ENCODE measurements around the gene MSMP.

DNA sequence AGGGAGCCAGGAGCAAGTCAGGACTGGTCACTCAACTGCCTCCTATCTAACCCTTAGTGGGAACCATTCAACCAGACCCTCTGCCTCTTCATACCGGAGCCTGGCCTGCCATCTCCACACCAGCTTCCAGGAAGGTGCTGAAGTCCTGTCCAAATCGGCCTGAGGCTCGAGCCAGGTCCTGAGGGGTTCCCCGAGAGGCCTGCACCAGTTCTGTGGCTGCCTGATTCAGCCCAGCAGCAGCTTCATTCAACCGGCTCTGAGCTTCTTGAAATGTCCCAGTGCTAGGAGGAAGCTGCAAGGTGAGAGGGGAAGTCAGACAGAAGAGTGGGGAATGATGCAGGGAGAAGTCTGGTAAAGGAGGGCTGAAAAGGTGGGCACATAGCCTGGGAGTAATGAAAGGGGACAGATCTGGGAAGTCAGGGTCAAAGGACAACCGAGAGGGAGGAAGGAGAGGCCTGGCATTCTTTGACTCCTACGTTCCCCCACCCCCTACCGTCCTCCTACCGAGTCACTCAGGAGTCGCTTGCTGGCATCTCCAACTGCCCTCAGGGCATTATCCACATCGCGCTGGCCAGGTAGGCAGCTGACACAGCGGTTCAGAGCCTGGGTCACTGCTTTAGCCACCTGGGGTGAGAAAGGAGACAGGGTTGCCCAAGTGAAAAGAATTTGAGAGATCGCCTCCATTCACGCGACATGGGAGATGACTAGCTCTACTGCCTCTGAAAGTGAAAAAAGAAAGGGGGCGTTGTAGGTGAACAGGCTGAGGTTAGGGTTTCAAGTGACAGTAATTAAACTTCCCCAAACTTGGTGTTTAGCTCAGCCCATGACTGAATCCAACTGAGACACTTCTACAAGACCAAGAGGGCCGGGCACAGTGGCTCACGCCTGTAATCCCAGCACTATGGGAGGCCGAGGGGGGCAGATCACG is 42.3 kb downstream of the MSMP start:
- TF ChIP-seq, protein P1, sequence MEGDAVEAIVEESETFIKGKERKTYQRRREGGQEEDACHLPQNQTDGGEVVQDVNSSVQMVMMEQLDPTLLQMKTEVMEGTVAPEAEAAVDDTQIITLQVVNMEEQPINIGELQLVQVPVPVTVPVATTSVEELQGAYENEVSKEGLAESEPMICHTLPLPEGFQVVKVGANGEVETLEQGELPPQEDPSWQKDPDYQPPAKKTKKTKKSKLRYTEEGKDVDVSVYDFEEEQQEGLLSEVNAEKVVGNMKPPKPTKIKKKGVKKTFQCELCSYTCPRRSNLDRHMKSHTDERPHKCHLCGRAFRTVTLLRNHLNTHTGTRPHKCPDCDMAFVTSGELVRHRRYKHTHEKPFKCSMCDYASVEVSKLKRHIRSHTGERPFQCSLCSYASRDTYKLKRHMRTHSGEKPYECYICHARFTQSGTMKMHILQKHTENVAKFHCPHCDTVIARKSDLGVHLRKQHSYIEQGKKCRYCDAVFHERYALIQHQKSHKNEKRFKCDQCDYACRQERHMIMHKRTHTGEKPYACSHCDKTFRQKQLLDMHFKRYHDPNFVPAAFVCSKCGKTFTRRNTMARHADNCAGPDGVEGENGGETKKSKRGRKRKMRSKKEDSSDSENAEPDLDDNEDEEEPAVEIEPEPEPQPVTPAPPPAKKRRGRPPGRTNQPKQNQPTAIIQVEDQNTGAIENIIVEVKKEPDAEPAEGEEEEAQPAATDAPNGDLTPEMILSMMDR (IDR thresholded peaks at IDR 0.05) = no peak
- no peak for TF ChIP-seq EZH2 (IDR thresholded peaks at IDR 0.05; ENCODE audit: borderline replicate concordance, insufficient read depth, low read depth, low read length, poor library complexity, severe bottlenecking)
